Measurements from ENCODE around the gene ZNF69.
"Not testable (repeated sequence)": the region's sequence is repeated elsewhere in the genome, so short reads cannot be mapped to it uniquely, and the experiment has no call there.

Gene ZNF69

DNA sequence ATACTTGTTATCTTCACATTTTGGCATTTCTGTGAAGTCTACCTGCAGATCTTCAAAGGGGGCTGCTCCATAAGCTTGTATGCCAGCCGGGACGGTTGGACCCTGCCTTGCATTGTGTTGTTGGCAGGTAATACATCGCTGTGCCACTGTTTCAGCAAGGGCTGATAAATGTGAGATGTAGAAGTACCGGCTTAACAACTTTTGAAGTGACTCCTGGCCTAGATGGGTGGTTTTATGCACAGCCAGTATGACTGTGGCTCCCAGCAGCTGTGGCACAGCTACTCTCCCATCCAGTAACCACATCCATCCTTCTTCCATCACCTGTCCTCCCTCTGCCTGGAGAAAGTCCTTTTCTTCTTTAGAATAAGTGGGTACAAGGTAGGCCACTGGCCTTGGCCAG lies 57.1 kb downstream of the ZNF69 start:
- TF ChIP-seq, protein P1, sequence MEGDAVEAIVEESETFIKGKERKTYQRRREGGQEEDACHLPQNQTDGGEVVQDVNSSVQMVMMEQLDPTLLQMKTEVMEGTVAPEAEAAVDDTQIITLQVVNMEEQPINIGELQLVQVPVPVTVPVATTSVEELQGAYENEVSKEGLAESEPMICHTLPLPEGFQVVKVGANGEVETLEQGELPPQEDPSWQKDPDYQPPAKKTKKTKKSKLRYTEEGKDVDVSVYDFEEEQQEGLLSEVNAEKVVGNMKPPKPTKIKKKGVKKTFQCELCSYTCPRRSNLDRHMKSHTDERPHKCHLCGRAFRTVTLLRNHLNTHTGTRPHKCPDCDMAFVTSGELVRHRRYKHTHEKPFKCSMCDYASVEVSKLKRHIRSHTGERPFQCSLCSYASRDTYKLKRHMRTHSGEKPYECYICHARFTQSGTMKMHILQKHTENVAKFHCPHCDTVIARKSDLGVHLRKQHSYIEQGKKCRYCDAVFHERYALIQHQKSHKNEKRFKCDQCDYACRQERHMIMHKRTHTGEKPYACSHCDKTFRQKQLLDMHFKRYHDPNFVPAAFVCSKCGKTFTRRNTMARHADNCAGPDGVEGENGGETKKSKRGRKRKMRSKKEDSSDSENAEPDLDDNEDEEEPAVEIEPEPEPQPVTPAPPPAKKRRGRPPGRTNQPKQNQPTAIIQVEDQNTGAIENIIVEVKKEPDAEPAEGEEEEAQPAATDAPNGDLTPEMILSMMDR (IDR thresholded peaks at IDR 0.05; ENCODE audit: control extremely low read depth, extremely low read depth, low read depth, missing control alignments) = no peak
- ChIA-PET POLR2A (no interaction called here), CTCF (interaction anchor here (2.8 to 3.1 kb wide), 2 partner anchors 20 to 21 kb away, joined by 10 to 11 read pairs; partner anchors contain the start of gene ZNF763)
- no peak for DNase-seq (ENCODE audit: extremely low spot score)

DNA sequence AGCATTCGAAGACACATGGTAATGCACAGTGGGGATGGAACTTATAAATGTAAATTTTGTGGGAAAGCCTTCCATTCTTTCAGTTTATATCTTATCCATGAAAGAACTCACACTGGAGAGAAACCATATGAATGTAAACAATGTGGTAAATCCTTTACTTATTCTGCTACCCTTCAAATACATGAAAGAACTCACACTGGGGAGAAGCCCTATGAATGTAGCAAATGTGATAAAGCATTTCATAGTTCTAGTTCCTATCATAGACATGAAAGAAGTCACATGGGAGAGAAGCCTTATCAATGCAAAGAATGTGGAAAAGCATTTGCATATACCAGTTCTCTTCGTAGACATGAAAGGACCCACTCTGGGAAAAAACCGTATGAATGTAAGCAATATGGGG lies 61.1 kb downstream of the ZNF69 start:
- DNase-seq (ENCODE audit: extremely low spot score) = no peak
- POLR2A ChIA-PET = no interaction called here
- CTCF ChIA-PET = interaction anchor here (1.5 kb wide), 1 partner anchor 15 kb away, joined by 4 read pairs; no protein-coding TSS in a partner anchor
- TF ChIP-seq, protein P1 (IDR thresholded peaks at IDR 0.05; ENCODE audit: control extremely low read depth, extremely low read depth, low read depth, missing control alignments) = no peak

DNA sequence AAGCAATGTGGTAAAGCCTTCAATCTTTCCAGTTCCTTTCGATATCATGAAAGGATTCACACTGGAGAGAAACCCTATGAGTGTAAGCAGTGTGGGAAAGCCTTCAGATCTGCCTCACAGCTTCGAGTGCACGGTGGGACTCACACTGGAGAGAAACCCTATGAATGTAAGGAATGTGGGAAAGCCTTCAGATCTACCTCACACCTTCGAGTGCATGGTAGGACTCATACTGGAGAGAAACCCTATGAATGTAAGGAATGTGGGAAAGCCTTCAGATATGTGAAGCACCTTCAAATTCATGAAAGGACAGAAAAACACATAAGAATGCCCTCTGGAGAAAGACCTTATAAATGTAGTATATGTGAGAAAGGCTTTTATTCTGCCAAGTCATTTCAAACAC lies 61.6 kb downstream of the ZNF69 start:
- ChIA-PET CTCF (interaction anchor here (1.5 kb wide), 1 partner anchor 14 kb away, joined by 4 read pairs; no protein-coding TSS in a partner anchor), POLR2A (no interaction called here)
- no peak for DNase-seq (ENCODE audit: extremely low spot score)
- TF ChIP-seq, protein P1 (IDR thresholded peaks at IDR 0.05; ENCODE audit: control extremely low read depth, extremely low read depth, low read depth, missing control alignments) = no peak

DNA sequence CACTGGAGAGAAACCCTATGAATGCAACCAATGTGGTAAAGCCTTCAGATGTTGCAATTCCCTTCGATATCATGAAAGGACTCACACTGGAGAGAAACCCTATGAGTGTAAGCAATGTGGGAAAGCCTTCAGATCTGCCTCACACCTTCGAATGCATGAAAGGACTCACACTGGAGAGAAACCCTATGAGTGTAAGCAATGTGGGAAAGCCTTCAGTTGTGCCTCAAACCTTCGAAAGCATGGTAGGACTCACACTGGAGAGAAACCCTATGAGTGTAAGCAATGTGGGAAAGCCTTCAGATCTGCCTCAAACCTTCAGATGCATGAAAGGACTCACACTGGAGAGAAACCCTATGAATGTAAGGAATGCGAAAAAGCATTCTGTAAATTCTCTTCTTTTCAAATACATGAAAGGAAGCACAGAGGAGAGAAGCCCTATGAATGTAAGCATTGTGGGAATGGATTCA lies 62.1 kb downstream of the ZNF69 start:
- DNase-seq (ENCODE audit: extremely low spot score); CTCF ChIA-PET; POLR2A ChIA-PET: not testable (repeated sequence)

- no peak for DNase-seq (ENCODE audit: extremely low spot score)
- TF ChIP-seq, protein P1 (IDR thresholded peaks at IDR 0.05; ENCODE audit: control extremely low read depth, extremely low read depth, low read depth, missing control alignments) = no peak
- ChIA-PET CTCF (no interaction called here), POLR2A (no interaction called here)
Observed at GRCh38 chr19:11950312-11950711, 62.7 kb downstream of the ZNF69 start.

All from GM10248 (cell line).